Measurements from ENCODE around the gene ALOX5AP.

- no peak for TF ChIP-seq POLR2A (IDR thresholded peaks at IDR 0.05; ENCODE audit: low read length)
- TF ChIP-seq GATA1 (IDR thresholded peaks at IDR 0.05; ENCODE audit: low read depth, low read length): no peak
Observed at GRCh38 chr13:30805132-30805537, 69.8 kb downstream of the ALOX5AP start.
